HG03565 (cell line): Measurements from ENCODE around the gene CSMD2.
"Not testable (repeated sequence)": the region's sequence is repeated elsewhere in the genome, so short reads cannot be mapped to it uniquely, and the experiment has no call there.

Experiments
- ATAC-seq: cut with Tn5 transposase; IDR thresholded peaks from one replicate; pipeline ENCODE4 v1.9.1; 2021; ENCODE audit warnings: mild to moderate bottlenecking, moderate library complexity; ENCODE audit not compliant: unreplicated experiment

Gene CSMD2

DNA sequence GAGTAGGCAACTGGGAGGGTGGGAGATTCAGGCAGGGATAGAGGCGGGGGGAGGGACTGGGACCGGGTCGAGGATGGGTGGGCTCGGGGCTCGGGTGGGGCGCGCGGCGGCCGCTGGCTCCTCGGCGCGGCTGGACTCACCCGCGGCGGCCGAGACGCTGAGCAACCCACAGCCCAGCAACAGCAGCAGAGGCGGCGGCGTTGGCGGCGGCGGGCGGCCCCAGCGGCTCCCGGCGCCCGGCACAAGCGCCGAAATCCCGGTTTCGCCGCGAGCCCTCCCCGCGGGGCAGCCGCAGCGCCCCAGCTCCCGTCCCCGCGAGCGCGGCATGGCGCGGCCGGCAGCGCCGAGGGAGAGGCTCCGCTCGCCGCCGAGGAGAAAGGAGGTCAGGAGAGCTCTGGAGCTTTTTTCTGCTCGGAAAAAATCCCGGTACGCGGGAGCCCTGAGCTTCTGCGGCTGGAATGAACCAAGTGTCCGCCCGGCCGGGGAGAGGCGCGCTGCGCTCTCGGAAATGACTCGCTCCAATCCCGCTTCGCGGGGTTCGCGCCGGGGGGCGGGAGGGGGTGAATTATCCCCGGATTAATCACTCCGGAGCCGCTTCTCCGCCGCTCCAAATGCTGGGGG, at the start of gene CSMD2:
CSMD2 (minus strand) TSS at position 460 of the 621 bp plus-strand sequence; CDS start at position 327, 133 bp downstream.
- ATAC-seq: no peak

DNA sequence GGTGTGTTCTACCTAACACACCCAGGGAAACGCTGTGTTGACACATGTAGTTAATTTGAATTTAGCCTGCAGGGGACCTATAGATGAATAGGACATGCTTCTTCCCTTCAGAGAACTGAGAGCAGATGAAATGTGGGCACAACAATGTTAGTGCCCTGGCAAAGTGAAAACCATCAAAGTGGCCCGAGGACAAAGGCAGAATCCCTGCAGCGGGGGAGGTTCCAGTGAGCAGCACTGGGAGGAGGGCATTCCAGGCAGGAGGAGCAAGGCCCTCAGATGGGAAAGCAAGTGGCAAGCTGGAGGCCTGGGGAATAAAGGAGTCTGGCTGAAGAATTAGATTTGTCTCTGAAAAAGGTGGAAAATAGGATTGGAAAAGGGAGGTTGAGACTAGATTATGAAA, 48.9 kb upstream of the CSMD2 start:
- ATAC-seq: no peak

DNA sequence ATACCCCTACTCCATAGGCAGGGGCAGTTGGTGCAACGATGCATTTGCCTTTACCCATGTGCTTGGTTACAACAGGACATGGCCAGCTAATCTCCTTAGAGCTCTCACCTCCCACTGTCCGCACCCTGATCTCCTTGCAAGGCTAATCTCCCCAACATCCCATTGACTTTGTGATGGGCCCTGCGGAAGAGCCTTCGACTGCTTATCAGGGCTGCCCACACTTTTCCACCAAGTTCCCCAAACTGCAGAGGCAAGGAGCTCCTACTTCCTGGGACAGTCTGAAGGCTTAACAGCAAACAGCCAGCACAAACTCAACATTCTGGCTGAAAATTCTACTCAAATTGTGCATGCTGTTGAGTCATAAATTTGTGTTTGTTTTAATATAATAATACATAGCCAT, 47.6 kb upstream of the CSMD2 start:
- ATAC-seq: no peak

DNA sequence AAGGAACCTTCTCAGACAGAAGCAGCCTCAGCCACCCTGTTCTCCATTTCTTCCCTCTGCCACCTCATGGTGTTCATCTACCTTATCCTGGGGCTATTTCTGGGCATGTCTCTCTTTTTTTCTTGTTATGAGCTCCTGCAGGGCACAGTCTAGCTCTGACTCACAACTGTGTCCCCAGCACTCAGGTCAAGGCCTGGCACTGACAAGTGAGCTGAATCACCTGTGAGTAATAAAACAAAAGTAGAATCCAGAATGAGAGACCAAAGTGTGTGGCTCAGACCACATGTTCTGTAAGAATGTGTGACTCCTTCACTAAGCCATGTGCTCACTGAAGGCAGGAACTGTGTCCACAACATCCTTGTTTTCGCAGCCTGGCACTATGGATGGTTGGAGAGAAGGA, 34.9 kb upstream of the CSMD2 start:
- ATAC-seq: no peak

DNA sequence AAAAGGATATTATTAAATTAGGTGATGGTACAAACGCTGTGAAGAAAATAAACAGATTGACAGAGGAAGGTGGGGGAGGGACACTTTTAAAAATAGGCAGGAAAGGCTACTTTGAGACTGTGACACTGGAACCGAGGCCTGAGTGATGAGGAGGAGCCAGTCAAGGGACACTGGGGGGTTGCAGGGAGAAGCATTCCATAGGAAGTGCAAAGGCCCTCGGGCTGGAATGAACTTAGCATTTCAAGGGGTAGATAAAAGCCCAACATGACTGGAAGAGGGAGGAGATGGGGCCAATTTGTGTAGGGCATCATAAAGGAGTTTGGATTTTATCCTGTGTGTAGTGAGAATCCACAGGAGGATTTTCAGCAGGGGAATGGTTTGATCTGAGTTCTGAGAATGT, 27.6 kb upstream of the CSMD2 start:
- ATAC-seq: no peak

DNA sequence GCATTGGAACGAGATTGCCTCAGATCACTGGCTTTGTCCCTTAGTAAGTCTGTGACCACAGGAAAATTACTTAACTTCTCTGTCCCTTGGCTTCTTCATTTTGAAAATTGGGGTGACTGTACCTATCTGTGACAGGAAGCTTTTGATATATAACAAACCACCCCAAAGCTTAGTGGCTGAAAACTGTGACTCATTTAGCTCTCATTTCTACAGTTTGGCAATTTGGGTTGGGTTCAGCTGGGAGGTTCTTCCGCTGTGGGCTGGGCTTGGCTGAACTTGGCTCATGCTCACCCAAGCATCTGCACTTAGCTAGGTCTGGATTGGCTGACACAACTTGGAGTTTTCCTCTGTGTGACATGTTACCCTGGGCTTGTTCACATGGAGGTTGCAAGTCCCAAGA, 25.7 kb upstream of the CSMD2 start:
- ATAC-seq: no peak

DNA sequence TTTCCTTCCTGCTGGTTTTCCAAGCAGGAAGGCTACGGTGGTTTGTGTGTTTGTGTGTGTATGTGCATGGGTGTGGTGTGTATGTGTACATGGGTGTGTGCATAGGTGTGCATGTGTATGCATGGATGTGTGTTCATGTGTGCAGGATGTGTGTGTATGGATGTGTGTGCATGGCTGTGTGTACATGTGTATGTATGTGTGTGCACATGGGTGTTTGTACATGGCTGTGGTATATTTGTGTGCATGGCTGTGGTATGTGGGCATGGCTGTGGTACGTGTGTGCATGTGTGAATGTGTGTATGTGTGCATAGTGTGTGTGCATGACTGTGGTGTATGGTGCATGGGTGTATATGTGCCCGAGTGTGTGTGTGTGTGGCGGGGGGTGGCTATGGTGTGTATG, 24.0 kb upstream of the CSMD2 start:
- ATAC-seq: no peak

DNA sequence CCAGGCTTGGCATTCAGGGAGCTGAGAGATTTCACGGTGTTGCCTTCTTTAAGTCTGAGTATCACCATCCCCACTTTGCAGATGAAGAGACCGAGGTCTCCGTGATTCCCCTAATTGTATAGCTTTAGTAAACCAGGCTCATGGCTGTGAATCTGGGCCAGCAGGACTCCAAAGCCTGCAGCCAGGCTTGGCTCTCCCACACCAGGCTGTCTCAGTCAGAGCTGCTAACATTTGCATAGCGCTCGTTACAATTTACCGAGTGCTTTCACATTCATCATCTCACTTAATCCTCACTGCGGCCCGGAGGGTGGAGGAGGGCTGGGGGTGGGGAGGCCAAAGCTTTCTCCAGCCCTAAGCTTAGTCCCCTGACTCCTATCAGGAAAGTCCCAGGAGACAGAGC, 23.4 kb upstream of the CSMD2 start:
- no peak for ATAC-seq

DNA sequence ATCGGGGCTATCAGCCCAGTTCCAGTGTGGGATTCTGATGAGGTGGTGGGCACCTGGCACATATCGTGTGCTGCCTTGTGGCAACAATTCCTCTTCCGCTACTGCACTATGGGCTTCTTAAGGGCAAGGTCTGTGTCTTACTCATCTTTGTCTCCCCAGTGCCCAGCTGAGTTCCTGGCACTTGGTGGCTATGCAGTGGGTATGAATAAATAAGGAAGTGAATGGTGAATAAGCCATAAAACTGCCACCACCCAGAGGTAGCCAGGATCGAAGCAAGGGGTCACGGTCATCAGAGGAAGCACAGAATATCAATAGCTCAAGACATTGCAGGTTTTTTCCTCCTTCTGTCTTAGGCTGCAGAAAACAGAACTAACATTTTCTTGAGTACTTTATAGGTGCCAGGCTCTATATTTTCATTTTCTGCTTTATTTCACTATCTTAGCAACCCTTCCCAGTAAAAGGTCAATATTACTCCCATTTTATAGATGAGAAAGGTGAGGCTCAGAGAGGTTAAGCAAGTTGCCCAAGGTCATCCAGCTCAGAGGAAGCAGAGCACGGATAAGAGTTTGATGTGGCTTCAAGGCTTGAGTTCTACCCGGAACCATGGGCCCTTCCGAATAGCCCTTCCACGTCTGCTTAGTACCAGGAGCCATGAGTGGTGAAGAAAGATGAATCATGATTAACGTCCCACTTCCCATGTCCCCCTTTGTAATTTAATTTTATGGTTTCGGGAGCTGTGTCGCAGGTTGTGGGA, 21.9 kb upstream of the CSMD2 start:
- no peak for ATAC-seq

DNA sequence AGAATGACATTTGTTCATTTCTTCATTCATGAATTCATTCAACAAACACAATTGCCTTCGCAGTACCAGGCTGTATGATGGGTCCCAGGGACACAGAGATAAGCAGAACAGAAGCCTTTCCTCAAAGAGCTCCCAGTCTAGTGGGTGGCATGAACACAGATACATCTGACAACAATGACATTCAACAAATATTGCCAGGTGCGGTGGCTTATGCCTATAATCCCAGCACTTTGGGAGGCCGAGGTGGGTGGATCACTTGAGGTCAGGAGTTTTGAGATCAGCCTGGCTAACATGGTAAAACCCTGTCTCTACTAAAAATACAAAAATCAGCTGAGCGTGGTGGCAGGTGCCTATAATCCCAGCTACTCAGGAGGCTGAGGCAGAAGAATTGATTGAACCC, 18.4 kb upstream of the CSMD2 start:
- not testable (repeated sequence) for ATAC-seq

DNA sequence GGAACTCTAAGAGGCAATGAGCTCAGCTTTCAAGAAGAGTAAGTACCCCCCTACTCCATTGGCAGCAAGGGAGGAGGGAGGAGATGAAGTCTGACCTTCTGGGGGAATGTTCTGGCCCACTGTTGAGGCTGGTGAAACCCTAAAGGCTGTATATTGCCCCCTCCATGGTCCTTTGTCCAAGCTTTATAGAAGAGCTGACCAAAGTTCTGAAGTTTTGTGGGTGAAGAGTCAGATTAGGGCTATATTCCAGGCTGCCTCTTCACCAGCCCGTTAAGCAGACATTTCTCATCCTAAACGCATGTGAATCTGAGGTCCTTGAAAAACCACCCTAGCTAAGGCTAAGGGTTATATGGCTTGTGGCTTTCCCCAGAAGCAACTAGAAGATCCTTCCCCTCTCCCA, 13.0 kb upstream of the CSMD2 start:
- ATAC-seq: no peak

DNA sequence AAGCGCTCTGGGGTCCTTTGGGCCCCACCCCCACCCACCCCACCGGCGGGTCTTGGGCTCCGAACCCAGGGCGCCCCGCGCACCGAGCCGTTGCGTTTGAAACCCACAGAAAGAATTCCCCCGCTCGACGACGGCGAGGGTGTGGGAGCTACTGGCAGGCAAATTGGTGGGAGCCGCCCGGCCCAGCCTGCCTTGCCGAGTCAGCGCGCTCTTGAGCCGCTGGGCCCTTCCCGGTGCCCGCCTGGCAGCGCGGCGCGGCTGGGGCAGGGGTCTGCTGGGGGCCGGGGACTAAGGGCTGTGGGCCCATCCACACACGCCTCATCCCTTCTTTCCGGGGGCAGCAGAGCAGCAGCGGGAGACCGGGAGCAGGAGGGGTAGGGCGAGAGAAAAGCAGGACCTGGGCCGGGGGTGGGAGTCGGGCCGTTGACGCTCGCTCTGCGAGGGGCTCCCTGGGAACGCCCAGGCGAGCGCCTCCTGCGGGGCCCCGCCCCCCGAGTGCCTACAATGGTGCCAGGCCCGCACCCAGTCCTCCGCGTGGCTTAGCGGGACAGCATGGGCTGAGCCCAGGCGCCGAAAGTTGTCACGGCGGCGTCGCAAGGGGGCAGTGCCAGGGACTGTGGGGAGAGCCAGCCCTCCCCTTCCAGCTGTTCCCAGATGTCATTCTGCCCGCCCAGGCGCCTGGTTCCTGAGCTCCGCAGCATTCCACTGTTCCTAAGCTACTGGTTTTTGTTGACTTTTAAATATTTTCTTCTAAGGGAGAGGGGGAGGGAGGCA, 12.0 kb upstream of the CSMD2 start, which contains the start of gene C1orf94:
C1orf94 (plus strand) TSS at position 78 of the 774 bp plus-strand sequence. CDS start 883 bp downstream, outside the sequence.
- no peak for ATAC-seq

DNA sequence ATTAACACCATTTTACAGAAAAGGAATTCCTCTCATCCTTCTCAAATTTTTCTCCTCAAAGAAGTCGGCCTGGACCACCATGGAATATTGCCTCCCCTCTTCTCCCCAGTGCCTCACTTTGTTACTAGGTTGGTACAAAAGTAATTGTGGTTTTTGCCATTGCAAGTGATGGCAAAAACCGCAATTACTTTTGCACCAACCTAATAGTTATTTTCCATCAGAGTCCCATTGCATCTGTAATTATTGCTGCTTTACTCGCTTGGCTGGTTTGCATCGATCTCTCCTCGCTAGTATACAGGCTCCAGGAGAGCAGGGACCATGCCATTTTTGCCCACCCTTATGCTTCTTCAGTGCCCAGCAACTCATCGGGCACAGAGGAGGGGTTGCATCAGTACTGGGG, 10.7 kb upstream of the CSMD2 start:
- ATAC-seq: no peak

DNA sequence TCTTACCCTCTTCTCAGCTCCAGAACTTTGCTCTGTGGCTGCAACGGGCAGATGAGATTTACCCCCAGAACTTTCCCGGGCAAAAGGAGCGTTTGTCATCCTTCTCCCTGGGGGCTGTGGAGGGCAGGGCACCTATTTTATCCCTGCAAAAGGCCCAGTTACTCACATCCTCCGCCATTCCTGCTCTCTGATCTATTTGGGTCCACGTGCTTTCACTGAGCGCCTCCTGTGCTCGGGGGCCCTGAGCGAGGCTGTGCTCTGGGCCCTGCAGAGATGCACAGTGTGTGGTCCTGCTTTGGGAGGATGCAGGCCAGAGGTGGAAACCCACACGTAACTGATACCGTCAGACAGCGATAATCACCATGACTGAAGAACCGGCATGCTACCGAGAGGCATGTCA, 2.4 kb upstream of the CSMD2 start:
- ATAC-seq: no peak

DNA sequence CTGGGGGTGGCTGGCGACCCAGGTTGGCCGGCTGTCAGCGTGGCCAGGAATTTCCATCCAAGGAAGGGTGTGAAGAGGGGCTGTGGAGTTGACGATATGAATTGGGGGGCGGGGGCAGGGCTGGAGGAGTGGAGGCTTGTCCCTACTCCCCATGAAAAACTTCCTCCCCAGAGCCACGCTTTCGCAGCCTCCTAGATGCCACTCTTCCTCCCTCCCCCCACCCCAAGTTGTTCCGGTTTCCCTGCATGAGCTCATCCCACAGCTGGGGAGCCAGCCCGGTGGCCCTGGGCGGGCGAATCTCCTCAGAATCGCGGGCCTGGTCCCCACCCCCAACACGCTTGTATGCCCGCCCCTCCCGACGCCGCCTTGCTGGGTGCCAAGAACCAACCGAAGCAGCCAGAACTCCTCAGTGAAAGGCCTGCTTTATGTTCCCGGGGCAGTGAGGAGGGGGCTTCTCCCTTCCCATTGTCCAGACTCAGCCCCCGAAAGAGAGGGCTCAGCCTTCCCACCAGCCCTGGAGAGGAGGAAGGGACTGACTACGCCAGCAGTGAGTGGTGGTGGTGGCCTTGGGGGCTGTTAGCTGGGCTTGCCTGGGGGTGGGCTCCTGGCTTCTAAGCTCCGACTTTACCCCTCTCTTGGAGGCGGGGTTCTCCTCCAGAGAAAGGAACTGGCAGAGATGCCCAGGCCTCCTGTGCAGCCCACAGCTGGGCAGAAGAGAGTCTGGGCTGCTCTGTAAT, 1.8 kb upstream of the CSMD2 start:
- no peak for ATAC-seq

DNA sequence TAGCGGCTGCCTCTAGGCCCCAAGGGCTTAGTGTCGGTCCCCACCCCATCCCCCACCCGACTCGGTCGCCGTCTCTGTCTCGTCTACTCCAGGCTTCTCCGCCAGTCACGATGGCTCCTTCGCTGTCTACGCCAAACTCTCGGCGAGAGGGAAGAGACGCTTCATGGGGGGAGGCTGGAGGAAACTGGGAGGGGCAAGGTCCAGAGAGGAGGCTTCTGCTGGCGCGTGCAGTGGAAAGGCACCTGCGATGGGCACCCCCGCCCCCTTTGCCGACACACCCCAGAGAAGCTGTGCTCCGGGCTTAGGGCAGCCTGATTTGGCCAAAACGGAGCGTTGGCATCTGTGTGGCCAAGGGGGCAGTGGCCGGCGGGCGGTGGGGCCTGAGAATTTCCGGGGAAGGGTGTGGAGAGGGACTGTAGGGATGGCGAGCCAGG, 1.2 kb upstream of the CSMD2 start:
- no peak for ATAC-seq

DNA sequence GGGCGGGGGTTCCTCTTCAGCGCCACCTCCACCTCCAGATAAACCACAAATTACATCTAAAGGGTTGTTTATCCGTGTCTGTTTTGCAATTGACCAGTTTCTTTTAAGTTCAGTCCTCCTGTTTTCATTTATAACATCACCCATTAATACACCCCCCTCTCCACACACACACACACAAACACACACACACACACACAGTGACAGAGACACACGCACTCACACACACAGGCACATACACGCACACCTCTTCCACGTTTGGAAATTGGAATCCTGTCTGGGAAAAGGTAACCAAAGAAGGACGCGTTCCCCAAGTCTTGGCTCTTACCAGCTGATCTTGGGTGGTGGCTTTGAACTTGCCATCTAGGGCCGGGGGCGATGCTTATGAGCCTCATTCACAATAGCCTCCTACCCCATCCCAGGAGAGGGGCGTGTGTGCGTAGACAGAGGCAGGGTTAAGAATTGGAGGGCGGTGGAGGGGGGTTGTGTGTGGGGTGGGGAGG, 442 bp upstream of the CSMD2 start:
- no peak for ATAC-seq

DNA sequence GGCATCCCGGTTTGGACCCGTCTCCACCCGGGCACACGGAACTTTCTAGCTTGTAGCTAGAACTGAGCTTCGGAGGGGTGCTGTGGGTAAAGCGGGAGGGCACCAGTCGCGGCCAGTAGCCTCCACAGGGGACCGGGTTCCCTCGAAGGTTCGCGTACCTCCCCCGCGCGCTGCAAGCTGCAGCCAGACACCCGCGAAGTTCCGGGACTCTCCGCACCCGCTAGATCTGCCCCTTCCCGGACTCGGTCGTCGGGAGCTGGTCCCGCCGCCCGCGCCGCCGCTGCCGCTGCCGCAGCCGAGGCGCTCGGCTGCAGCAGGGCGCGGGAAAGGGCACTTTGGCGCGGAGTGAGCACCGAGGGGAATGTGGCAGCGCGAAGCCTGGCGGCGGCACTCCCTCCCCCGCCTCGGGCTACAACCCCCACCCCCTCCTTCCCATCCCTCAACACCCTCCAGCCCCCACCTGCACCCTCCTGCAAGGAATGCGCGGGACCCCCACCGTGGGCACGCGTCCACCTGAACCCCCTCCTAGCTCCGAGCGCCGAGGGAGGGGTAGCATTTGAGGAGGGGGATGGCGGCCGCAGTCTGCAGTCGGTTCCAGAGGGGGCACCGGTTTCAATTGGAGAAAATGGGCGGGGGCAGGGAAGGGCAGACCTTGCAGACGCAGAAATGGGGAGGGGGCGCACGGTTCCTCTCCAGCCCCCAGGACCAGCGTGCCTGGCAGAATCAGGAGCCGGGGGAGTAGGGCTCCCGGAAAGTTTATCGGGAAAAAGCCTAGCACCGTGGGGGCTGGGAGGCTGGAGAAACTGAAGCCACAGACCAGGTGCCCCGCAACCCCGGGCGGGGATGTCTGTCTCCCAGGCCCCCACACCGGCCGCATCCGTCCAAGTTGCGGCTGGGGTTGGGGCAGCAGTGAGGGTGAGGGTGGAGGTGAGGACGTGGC, 968 bp downstream of the CSMD2 start:
- ATAC-seq: no peak

DNA sequence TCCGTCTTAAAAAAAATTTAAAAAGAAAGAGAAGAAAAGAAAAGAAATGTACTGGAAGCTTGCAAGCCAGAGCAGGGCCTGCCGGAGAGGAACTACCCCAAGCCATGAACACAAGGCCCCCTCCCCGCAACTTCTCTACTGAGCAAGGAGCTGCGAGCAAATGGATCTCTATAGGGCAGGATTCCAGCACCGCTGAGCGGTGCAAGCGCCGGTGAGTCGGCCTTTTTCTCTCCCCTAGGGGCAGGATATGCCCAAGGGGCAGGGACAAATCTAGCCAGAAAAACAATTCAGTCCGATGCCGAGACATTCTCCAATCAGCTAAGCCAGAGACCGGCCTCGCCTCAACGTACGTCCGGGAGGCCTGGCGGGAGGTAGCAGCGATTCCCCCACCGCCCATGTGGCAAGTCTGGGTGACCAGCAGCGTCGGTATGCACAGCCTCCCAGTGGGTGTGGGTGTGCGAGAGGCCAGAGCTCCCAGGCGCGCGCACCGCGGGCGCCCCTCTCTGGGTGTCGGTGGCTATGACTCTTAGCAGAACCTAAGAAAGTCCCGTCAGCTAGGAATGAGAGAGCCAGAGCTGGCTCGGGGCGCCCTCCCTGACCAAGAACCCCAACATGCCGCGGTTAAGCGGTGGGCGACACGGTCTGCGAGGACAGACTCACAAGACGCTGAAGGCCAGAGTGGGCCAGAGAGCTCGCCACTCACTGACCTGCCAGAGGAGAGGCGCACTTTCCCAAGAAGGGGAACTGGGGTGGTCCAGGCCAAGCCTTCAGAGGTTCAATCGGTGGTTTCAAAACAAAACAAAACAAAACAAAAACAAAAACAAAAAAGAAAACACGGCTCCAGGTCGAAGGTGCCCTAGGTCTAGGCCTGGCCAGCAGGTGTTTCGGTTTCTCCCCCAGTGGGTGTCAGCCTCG, 1.9 kb downstream of the CSMD2 start:
- peak; percentile 63 for ATAC-seq
